Activated CD4-positive, alpha-beta T cell treated with anti-CD3 and anti-CD28 coated beads, Interleukin-2, amount 50 U/mL, for 48 hours (primary cell): Measurements from ENCODE around the gene CELSR1.

ENCODE experiments used
- DNase-seq, 2 experiments: peaks; one replicate each; pipeline ENCODE4 v3.0.0-alpha.2; 2020

CELSR1 gene

GRCh38 chr22:46574993-46575910, 37.8 kb upstream of the CELSR1 start:
- DNase-seq, result no peak

DNA sequence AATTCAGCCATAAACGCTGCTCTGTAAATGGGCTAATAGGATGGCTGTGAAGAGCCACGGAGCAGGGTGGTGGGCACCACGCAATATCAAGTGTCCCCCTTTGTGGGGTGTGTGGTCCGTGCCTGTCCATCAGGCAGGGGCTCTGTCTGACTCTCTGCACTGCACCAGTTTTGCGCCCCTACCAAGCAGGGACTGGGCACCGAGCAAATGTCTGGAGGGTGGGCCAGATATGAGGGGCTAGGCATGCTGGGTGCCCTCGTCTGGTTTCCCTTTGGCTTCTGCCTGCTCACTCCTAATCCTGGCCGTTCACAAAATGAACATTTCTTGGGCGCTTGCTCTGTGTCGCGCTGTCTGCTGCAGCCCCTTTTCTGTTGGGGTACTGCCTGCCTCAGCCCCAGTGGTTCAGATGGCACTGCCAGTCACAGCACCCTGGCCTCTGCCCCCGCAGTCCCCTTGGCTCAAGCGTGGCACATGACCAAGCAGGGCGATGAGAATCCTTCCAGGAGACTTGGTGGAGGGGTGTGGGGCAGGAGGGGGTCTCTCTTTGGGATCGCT, 37.1 kb upstream of the CELSR1 start:
- no peak for DNase-seq

- DNase-seq, result no peak
Measured at GRCh38 chr22:46573781-46574437, 36.5 kb upstream of the CELSR1 start.

GRCh38 chr22:46572911-46573780, 35.7 kb upstream of the CELSR1 start:
- no peak for DNase-seq

- DNase-seq, result no peak
Measured at GRCh38 chr22:46571642-46572250, 34.3 kb upstream of the CELSR1 start.

DNA sequence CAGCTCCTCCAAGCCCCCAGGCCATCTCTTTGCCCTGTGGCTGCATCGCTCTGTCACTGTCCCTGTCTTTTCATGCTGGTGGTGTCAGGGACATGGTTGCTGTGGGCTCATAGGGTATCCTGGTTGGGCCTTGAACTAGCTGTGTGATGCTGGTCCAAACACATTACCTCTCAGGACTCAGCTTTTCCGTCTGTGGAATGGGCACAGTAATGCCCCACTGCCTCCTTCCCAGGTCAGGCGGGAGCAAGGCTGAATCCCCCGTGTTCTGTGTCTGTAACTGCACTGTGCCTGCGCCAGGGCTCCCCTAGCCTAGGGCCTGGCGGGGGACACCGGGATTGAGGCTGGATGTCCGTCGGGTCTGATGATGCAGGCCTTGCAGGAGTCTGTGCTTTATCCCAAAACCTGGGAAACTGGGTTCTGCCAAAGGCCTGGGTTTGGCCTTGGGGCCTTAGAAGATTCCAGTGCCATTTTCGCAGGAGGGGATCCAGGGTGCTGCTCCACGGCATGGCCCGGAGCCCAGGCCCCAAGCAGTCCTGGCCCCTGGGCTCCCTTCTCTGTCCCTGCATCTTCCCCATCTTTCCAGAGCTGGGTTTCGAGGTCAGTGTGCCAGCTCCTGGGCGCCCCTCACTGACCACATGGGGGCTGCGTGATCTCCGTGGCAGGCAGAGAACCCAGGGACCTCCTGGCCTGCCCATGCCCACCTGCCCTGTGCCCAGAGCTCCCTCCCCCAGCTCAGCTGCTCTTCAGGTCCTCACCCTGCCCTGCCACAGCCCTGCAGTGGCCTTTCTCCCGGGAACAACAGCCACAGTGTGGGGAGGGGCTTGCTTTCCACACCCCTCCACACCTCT, 32.7 kb upstream of the CELSR1 start:
- DNase-seq, result no peak

GRCh38 chr22:46569055-46569847, 31.8 kb upstream of the CELSR1 start:
- no peak for DNase-seq

DNA sequence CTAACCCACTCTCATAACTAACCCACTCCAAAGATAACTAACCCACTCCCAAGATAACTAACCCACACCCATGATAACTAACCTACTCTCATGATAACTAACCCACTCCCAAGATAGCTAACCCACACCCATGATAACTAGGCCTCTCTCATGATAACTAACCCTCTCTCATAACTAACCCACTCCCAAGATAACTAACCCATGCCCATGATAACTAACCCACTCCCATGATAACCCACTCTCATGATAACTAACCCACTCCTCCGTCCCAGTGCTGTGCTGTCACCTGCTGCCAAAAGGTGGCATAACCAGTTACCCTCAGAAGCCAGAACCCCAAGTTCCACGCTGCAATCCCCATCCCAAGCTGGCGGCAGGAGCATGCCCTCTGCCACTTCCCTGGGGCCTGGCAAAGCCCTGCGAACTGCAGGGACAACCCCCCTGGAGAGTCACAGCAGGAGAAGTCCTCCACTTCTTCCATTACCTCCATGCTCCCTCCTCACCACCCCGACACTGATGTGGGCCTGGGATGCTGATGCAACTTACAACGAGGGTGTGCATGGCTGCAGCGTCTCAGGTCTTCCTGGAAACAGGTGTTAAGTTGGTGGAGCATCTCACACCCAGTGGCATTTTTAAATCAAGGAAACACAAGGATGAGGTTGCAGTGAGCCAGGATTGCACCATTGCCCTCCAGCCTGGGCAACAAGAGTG, 30.8 kb upstream of the CELSR1 start:
- no peak for DNase-seq

- DNase-seq, result no peak
Measured at GRCh38 chr22:46567471-46567870, 30.1 kb upstream of the CELSR1 start.

- DNase-seq, result no peak
Measured at GRCh38 chr22:46564084-46564714, 26.8 kb upstream of the CELSR1 start.

GRCh38 chr22:46563381-46564083, 26.1 kb upstream of the CELSR1 start:
- peak; percentile 87 to 90 for DNase-seq

GRCh38 chr22:46561435-46561905, 24.1 kb upstream of the CELSR1 start:
- DNase-seq, result peak; percentile 38 to 51

GRCh38 chr22:46560696-46561295, 23.4 kb upstream of the CELSR1 start:
- no peak for DNase-seq

DNA sequence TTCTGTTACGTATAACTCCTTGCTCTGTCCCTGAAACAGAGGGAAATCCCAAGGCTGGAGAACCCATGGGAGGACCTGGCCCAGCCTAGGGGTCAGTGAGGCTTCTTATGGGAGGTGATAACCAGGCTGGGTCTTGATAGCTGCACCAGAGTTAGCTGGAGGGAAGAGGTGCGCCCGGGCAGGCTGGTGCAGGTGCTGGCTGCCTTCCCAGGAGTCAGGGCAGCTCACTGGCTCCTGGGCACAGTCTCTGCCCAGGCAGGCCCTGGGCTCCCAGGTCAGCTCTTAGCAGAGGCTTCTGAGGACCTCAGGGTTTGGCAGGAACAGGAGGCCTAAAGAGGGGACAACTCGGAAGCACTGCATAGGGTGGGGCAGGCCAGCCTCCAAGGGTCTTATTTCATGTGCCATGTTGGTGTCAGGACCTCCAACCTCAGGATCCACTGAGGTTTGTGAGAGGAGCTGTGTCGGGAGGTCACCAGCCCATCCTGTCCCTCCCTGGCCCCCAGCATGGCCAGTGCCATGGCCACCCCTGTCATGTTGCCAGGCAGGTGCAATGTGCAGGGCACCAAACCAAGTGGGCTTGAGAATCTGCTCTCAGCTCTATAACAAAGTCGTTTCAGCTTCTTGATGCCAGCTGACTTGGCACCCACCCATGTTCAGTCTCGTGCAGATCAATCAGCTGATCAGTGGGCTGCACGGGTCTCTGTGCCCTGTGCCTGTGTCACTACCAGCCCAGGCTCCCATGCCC, 20.5 kb upstream of the CELSR1 start:
- DNase-seq, result no peak

GRCh38 chr22:46556775-46557174, 19.4 kb upstream of the CELSR1 start:
- no peak for DNase-seq

DNA sequence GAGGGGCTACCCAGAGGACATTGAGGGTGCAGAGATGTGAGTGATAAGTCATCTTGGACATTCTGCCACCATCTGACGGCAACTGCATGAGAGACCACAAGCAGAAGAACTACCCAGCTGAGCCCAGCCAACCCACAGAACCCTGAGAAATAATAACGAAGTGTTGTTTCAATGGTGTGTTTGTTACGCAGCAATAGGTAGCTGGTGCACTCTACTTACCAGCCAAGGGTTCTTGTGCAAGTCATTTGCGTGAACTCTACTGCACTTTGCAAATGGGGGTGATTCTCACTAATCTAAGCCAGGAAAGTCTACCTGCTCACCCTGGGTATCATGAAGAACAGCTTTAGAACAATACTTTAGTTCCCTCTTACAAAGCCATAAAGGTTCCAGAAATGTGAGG, 15.8 kb upstream of the CELSR1 start:
- no peak for DNase-seq

- DNase-seq, result no peak
Measured at GRCh38 chr22:46551996-46552395, 14.6 kb upstream of the CELSR1 start.
